Right cardiac atrium (tissue), 5 donors: Measurements from ENCODE around the gene KANSL1. TPM values are rescaled to one million over a fixed set of nuclear protein-coding genes. Genes with fewer than 3 reads are reported as not detected.
"Not testable (repeated sequence)": the region's sequence is repeated elsewhere in the genome, so short reads cannot be mapped to it uniquely, and the experiment has no call there.

Source experiments
- ATAC-seq, 2 donors: fragments of 200-7000 bp; cut with Tn5 transposase; one replicate each; pipeline versions ENCODE4 v1.8.0 to v1.9.1; 2020; ENCODE audit warnings: moderate library complexity in 2 of 2, mild to moderate bottlenecking in 1 of 2
- DNase-seq, 3 donors: peaks; one replicate each; pipeline ENCODE4 v3.0.0-alpha.2; 2020
- H3K27ac ChIP-seq: one replicate; pipeline ENCODE4 v1.5.1; 2013; ENCODE audit warnings: mild to moderate bottlenecking, low read length, control low read depth, moderate library complexity
- H3K27me3 ChIP-seq: one replicate; pipeline ENCODE4 v1.6.1; 2013; ENCODE audit not compliant: control insufficient read depth, insufficient read depth
- H3K4me1 ChIP-seq: one replicate; pipeline ENCODE4 v1.6.1; 2013; ENCODE audit warnings: low read length; ENCODE audit not compliant: control insufficient read depth, insufficient read depth
- H3K4me3 ChIP-seq: one replicate; pipeline ENCODE4 v1.5.1; 2013; ENCODE audit warnings: low read length, control low read depth
- H3K9me3 ChIP-seq: one replicate; pipeline ENCODE4 v1.6.1; 2013; ENCODE audit warnings: low read length; ENCODE audit not compliant: control insufficient read depth
- WGBS: extraction: QIAGEN DNeasy Blood & Tissue Kit; methylation state at CpG from one replicate; pipeline ENCODE4 v1.1.7; 2013; 5-methylcytosine and 5-hydroxymethylcytosine counted together
- intact Hi-C, 4 donors: fragments of 100-400 bp; cut with DNase I; formaldehyde crosslinking; loops; one replicate each; pipeline versions ENCODE4 v1.11.0 to v1.14.0; 2022 to 2023
- polyA plus RNA-seq: library from polyadenylated mRNA; stranded (reverse); fragments of 200-250 nt; gene quantifications from one replicate; pipeline ENCODE4 v1.2.3, GENCODE V29; 2013
- total RNA-seq, 4 donors: library from RNA; stranded (reverse); fragmentation: NEBNext Ultra II Directional; extraction: Animal tissue kit (Norgen Biotek cat#: 25700); gene quantifications; one replicate each; pipeline ENCODE4 v1.2.1, GENCODE V29; 2021
- donor health status: healthy with polysubstance abuse.
- donor health status: DM: no; HTN: yes; CAD: no.
- donor health status: DM: no; HTN: no; CAD: no.
- donor health status: DM: no; HTN: yes; CAD: no; lungs with severe emphysema.
- donor health status: DM: yes; HTN: yes; CAD: no.

Gene KANSL1
- total and polyA plus RNA-seq, 5 donors = 15.9 to 53.8 (median 38.2) TPM

DNA sequence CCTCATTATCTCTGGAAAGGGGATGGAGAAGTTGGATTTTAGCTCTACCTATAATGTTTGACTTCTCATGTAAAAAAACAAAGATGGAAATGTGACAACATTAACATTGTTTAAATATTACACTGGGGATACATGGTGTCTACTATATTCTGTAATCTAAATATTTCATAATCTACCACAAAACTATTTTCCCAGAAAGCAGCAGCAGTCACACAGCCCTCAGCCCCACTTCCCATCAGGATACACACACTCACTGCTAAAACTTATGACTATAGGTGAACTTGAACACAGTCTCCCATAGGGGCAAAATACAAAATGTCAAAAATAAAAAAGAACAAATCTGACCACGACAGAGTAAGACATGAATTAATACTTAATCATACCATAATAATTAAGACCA, 95.7 kb downstream of the KANSL1 start:
- Histone ChIP-seq H3K9me3 (no peaks in the 10 kb centered on the region), H3K4me1 (no peaks in the 10 kb centered on the region), H3K27me3 (no peaks in the 10 kb centered on the region), H3K4me3 (no peak overlapping the region), H3K27ac (no peak overlapping the region)
- DNase-seq (no peak), ATAC-seq (no peak)
- WGBS = 75% methylated on average over 1 of the region's 1 CpG
- intact Hi-C loops = no loop called here

GRCh38 chr17:46092991-46093390, 100.2 kb downstream of the KANSL1 start:
- DNase-seq (no peak), ATAC-seq (no peak)
- intact Hi-C loops = no loop called here
- Histone ChIP-seq H3K27me3 (no peaks in the 10 kb centered on the region), H3K27ac (no peak overlapping the region), H3K4me3 (no peak overlapping the region), H3K4me1 (peaks cover 3% of the 10 kb centered on the region), H3K9me3 (no peaks in the 10 kb centered on the region)

- intact Hi-C loops = no loop called here
- H3K27me3 ChIP-seq = no peaks in the 10 kb centered on the region
- H3K9me3 ChIP-seq = no peaks in the 10 kb centered on the region
- H3K4me1 ChIP-seq = peaks cover 3% of the 10 kb centered on the region
- DNase-seq (no peak), ATAC-seq (no peak)
- WGBS = 75% methylated on average over 4 of the region's 4 CpGs
- no peak overlapping the region for H3K27ac ChIP-seq
- H3K4me3 ChIP-seq = no peak overlapping the region
These were observed 102.4 kb downstream of the KANSL1 start for GRCh38 chr17:46090871-46091270.

- Histone ChIP-seq H3K4me1 (peaks cover 3% of the 10 kb centered on the region), H3K27me3 (no peaks in the 10 kb centered on the region), H3K9me3 (no peaks in the 10 kb centered on the region), H3K4me3 (no peak overlapping the region), H3K27ac (no peak overlapping the region)
- DNase-seq (no peak), ATAC-seq (no peak)
- intact Hi-C loops = no loop called here
- 83% methylated on average over 3 of the region's 3 CpGs for WGBS
These were observed 103.8 kb downstream of the KANSL1 start for GRCh38 chr17:46089389-46089965.

- no peak overlapping the region for H3K4me3 ChIP-seq
- H3K27me3 ChIP-seq = no peaks in the 10 kb centered on the region
- no peaks in the 10 kb centered on the region for H3K9me3 ChIP-seq
- no peak for DNase-seq
- WGBS = 82% methylated on average over 2 of the region's 2 CpGs
- no peak overlapping the region for H3K27ac ChIP-seq
- intact Hi-C loops = no loop called here
- no peak for ATAC-seq
- H3K4me1 ChIP-seq = peaks cover 3% of the 10 kb centered on the region
These were observed 104.6 kb downstream of the KANSL1 start for GRCh38 chr17:46088595-46088994.

DNA sequence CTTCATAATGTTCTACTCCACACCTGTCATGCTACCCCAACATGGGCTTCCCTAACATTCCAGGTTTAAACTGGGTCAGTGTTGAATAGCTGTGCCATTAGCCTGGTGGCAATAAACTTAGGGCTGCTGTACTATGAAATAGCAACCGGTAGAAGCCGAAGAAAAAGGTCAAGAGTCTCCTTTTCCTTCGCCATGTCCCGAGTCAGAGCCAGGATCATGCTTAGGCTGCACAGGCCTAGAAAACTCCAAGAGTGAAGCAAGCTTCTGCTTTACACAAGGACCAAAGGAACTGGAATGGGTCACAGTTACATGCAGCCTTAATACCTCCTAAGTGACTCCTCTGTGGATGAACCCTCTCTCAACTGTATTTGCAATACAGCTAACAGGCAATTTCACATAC, 105.4 kb downstream of the KANSL1 start:
- intact Hi-C loops, H3K4me3 ChIP-seq, H3K27ac ChIP-seq, H3K9me3 ChIP-seq, ATAC-seq, DNase-seq, H3K27me3 ChIP-seq, H3K4me1 ChIP-seq: not testable (repeated sequence)
- 95% methylated on average over 4 of the region's 4 CpGs for whole genome bisulfite sequencing

GRCh38 chr17:46086821-46087220, 106.4 kb downstream of the KANSL1 start:
- ATAC-seq (no peak), DNase-seq (no peak)
- intact Hi-C loops = no loop called here
- Histone ChIP-seq H3K27ac (no peak overlapping the region), H3K9me3 (no peaks in the 10 kb centered on the region), H3K4me3 (no peak overlapping the region), H3K4me1 (peaks cover 3% of the 10 kb centered on the region), H3K27me3 (no peaks in the 10 kb centered on the region)
- 89% methylated on average over 4 of the region's 4 CpGs for WGBS

DNA sequence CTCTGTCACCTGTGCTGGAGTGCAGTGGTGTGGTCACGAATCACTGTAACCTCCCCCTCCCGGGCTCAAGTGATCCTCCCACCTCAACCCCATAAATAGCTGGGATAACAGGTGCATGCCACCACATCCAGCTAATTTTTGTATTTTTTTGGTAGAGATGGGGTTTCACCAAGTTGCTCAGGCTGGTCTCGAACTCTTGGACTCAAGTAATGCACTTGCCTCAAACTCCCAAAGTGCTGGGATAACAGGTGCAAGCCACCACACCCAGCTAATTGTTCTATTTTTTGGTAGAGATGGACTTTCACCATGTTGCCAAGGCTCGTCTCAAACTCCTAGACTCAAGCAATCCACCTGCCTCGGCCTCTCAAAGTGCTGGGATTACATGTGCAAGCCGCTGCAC, 107.7 kb downstream of the KANSL1 start:
- WGBS = 92% methylated on average over 6 of the region's 6 CpGs
- peaks cover 1% of the 10 kb centered on the region for H3K4me1 ChIP-seq
- intact Hi-C loops = no loop called here

GRCh38 chr17:46082257-46082656, 111.0 kb downstream of the KANSL1 start:
- intact Hi-C loops = no loop called here
- ATAC-seq (no peak), DNase-seq (no peak)
- no peaks in the 10 kb centered on the region for H3K27me3 ChIP-seq
- no peaks in the 10 kb centered on the region for H3K4me1 ChIP-seq
- H3K27ac ChIP-seq = no peak overlapping the region
- no peaks in the 10 kb centered on the region for H3K9me3 ChIP-seq
- WGBS = 38% methylated on average over 2 of the region's 2 CpGs
- no peak overlapping the region for H3K4me3 ChIP-seq

More for the DNA sequence above, 107.7 kb downstream of the KANSL1 start:
- Histone ChIP-seq H3K27ac (no peak overlapping the region), H3K9me3 (no peaks in the 10 kb centered on the region), H3K27me3 (no peaks in the 10 kb centered on the region), H3K4me3 (no peak overlapping the region)
- DNase-seq = no peak
- no peak for ATAC-seq

GRCh38 chr17:46081018-46081320, 112.3 kb downstream of the KANSL1 start:
- Histone ChIP-seq H3K27ac (no peak overlapping the region), H3K4me3 (no peak overlapping the region), H3K27me3 (no peaks in the 10 kb centered on the region), H3K4me1 (no peaks in the 10 kb centered on the region), H3K9me3 (no peaks in the 10 kb centered on the region)
- intact Hi-C loops = no loop called here
- ATAC-seq (no peak), DNase-seq (no peak)

DNA sequence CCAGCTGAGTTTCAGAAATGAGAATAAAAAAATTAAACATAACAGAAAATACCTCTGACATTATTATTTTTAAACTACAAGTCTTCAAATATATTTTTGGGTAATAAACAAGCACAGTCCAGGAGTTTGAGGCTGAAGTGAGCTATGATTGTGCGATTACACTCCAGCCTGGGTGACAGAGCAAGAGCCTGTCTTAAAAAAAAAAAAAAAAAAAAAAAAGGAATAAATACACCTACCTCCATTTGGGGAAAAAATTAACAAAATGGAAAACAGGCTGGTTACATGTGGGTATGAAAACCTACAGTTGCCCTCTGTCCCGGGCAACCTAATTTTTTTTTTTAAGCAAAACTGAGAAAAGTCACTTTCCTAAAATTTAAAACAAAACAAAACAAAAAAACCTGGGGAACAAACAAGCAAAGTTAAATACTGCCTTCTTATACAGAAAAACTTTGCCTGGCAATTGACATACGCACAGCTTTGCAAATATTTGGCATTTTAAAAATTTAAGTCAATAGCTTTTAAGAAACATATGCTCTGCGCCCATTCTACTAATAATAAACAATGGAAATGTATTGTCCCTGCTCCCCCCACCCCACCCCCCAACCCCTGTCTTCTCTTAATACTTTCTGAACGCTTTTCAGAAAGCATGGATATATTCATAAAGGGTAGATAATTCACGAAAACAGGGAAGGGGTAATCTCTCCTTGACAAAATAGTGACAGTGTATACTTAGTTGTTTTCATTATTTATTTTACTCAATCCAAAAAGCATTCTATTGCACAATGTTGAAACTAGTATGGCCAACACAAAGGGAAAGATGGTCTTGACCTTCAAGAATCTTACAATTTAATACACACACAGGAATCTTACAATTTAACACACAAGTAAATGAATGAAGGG, 112.9 kb downstream of the KANSL1 start:
- Histone ChIP-seq H3K9me3 (no peaks in the 10 kb centered on the region), H3K27me3 (no peaks in the 10 kb centered on the region), H3K4me1 (no peaks in the 10 kb centered on the region), H3K27ac (no peak overlapping the region), H3K4me3 (no peak overlapping the region)
- ATAC-seq (no peak), DNase-seq (no peak)
- 95% methylated on average over 6 of the region's 6 CpGs for WGBS
- intact Hi-C loops = no loop called here
